Activated effector memory CD4-positive, alpha-beta T cell treated with Interleukin-2 at 50 U/mL for 16 hours (primary cell): ENCODE data around the gene MAK.
"Not testable (repeated sequence)": the region's sequence is repeated elsewhere in the genome, so short reads cannot be mapped to it uniquely, and the experiment has no call there.

Experiments
- DNase-seq: peaks from one replicate; pipeline ENCODE4 v3.0.0-alpha.2; 2020

Gene MAK, protein sequence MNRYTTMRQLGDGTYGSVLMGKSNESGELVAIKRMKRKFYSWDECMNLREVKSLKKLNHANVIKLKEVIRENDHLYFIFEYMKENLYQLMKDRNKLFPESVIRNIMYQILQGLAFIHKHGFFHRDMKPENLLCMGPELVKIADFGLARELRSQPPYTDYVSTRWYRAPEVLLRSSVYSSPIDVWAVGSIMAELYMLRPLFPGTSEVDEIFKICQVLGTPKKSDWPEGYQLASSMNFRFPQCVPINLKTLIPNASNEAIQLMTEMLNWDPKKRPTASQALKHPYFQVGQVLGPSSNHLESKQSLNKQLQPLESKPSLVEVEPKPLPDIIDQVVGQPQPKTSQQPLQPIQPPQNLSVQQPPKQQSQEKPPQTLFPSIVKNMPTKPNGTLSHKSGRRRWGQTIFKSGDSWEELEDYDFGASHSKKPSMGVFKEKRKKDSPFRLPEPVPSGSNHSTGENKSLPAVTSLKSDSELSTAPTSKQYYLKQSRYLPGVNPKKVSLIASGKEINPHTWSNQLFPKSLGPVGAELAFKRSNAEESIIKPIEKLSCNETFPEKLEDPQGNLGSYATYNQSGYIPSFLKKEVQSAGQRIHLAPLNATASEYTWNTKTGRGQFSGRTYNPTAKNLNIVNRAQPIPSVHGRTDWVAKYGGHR

GRCh38 chr6:10837995-10838793, at the start of gene MAK:
Gene MAK, minus strand, starts transcription at chr6:10838539. Its CDS starts 7,891 bp downstream, at chr6:10830648.
- peak; percentile 78 for DNase-seq

GRCh38 chr6:10886691-10887502, 48.6 kb upstream of the MAK start, which contains the start of gene SYCP2L:
Gene SYCP2L, plus strand, starts transcription at chr6:10887052. Its CDS starts 75 bp downstream, at chr6:10887127.
- no peak for DNase-seq

DNA sequence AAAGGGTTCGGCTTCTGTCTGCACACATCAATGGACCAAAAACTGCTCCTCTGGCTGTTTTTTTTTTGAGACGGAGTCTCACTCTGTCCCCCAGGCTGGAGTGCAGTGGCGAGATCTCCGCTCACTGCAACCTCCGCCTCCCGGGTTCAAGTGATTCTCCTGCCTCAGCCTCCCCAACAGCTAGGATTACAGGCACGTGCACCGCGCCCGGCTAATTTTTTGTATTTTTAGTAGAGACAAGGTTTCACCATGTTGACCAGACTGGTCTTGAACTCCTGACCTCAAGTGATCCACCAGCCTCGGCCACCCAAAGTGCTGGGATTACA, 48.0 kb upstream of the MAK start:
- not testable (repeated sequence) for DNase-seq

DNA sequence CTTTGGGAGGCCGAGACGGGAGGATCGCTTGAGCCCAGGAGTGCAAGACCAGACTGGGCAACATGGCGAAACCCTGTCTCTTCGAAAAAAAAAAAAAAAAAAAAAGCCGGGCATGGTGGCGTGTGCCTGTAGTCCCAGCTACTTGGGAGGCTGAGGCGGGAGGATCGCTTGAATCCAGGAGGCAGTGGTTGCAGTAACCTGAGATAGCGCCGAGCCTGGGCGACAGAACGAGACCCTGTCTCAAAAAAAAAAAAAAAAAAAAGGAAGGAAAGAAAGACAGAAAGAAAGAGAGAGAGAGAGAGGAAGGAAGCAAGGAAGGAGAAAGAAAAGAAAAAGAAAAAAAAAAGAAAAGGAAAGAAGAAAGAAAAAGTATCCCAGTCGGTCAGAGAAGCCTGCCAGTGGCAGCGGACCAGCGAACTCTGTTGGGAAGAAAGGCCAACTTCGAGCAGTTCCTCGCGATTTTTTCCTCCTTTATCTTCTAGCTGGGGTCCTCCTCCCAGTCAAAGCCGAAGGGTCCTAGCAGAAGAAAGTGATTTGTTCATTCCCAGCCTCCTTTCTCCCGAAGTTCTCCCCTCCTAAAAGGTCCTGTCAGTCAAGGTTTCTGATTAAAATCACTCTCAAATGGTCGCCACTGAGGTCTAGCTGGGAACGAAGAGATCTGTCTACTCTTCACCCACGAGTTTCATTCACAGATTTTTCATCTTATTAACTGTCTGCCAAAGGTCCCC, 46.1 kb upstream of the MAK start:
- DNase-seq, result no peak

GRCh38 chr6:10883312-10884244, 45.2 kb upstream of the MAK start:
- no peak for DNase-seq

GRCh38 chr6:10882657-10883171, 44.4 kb upstream of the MAK start:
- DNase-seq, result no peak

- DNase-seq, result not testable (repeated sequence)
These were observed 43.9 kb upstream of the MAK start for GRCh38 chr6:10882253-10882630.

DNA sequence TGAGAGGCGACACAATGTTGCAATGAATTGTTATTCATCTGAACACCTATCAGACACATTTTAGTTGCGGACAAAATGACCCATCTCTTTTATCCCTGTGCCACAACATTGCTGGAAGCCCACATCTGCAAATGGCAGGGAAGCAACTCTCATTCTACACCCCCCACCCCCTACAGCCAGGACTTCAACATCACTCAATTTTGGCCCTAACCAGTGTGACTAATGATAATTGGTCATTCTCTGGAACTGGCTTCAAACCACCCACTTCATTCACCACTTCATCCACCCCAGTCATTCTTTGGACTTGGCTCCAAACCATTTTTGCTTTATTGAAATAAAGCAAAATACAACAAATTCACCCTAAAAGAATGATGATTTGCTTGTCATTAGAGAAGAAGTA, 42.0 kb upstream of the MAK start:
- no peak for DNase-seq

GRCh38 chr6:10877871-10878270, 39.5 kb upstream of the MAK start:
- DNase-seq, result no peak

DNA sequence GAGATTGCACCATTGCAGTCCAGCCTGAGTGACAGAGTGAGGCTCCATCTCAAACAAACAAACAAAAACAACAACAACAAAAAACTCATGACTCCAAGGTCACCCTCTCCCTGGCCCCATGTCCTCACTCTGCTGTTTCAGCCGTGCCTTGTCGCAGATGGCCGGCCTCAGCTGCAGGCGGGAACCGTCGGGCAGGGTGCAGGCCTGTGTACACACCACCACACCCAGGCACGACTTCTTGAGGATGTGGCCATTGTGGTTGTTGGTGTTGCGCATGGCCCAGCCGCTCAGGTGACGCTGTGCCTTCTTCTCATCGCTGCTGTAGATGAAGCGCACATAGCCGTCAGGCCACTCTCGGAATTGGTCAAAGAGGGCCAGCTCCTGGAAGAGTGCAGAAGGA, 38.7 kb upstream of the MAK start:
- no peak for DNase-seq

DNA sequence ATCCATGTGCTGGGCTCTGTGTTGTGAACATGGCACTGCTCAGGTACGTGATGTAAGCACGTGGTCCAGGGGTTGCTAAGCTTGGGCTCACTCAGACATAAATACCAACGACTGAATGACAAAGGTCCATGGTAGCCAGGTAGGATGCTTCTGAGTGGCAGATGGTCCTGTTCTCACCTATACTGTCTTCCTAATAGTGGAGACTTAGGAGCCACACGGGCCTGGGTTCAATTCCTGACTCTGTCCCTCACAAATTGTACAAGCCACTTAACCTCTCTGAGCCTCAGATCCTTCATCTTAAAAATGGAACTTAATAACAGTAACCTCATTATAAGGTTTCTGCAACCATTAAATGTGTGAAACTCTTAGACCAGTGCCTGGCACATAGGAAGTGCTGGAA, 36.7 kb upstream of the MAK start:
- no peak for DNase-seq

DNA sequence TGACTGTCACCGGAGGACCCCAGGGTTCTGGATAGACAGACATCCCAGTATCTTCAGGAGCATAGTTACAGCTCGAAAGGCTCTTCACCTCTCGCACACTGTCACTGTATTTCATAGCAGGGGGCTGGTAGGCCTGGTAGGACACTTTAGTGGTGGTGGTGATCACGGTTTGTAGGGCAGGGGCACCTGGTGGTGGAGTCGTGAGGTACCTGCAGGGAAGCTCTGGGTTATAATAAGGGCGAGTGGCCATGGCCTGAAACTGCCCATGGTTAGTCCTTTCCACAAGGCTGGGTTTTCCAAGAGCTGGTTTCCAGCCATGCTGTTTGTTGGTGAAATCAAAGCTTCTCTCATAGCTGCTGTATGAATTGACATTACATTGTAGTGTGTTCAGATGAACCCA, 35.9 kb upstream of the MAK start:
- DNase-seq, result no peak

- no peak for DNase-seq
These were observed 35.0 kb upstream of the MAK start for GRCh38 chr6:10873374-10873773.

- no peak for DNase-seq
These were observed 29.6 kb upstream of the MAK start for GRCh38 chr6:10867952-10868351.

- not testable (repeated sequence) for DNase-seq
These were observed 28.4 kb upstream of the MAK start for GRCh38 chr6:10866709-10867108.

DNA sequence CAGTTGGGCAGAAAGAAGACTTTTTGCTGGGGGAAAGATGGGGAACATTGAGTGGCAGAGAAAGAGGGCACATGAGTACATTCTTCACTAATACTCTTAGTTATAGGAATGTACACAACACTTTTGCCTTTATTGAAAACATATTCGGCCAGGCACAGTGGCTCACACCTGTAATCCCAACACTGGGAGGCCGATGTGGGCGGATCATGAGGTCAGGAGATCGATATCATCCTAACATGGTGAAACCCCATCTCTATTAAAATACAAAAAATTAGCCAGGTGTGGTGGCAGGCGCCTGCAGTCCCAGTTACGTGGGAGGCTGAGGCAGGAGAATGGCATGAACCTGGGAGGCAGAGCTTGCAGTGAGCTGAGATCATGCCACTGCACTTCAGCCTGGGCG, 24.7 kb upstream of the MAK start:
- not testable (repeated sequence) for DNase-seq

DNA sequence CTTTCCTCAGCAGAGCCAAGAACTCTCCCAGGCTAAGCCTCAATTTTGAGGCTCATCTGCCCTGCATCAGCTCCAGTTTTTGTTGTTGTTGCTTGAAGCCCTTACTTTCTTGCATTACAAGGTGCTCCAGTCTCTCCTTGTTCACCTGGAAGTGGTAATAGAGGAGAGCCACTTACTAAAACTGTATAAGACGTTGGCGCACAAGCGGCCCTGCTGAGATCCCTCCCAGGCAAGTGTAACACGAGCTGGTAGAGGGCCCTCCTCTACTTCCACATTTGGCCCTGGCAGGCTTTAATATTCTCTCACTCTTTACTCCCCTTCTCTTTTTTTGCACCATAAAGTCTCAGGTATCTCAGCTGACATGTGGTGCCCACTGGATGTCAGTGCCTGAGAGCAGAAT, 24.0 kb upstream of the MAK start:
- DNase-seq, result no peak

DNA sequence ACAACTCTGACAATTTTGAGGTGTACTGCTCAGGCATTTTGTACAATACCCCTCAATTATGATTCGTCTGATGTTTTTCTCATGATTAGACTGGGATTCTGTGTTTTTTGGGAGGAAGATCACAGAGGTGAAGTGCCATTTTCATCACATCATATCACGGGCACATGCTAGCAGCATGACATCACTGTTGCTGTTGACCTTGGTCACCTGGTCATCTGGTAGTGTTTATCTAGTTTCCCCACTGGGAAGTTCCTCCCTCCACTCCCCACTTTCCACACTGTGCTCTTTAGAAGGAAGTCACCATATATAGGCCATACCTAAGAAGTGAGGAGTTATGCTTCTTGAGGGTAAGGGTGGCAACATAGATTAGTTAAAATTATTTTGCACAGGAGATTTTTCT, 22.7 kb upstream of the MAK start:
- no peak for DNase-seq

DNA sequence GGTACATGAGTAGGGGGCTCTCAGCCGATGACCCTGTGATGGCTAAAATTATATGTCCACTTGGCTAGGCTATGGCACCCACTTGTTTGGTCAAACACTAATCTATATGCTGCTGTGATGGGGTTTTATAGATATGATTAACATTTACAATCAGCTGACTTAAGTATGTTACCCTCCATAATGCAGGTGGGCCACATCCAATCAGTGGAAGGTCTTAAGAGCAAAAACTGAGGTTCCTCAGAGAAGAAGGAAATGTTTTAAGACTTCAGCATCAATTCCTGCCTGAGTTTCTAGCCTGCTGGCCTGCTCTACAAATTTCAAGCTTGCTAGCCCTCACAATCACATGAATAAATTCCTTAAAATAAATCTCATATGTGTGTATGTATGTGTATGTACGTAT, 18.9 kb upstream of the MAK start:
- no peak for DNase-seq

DNA sequence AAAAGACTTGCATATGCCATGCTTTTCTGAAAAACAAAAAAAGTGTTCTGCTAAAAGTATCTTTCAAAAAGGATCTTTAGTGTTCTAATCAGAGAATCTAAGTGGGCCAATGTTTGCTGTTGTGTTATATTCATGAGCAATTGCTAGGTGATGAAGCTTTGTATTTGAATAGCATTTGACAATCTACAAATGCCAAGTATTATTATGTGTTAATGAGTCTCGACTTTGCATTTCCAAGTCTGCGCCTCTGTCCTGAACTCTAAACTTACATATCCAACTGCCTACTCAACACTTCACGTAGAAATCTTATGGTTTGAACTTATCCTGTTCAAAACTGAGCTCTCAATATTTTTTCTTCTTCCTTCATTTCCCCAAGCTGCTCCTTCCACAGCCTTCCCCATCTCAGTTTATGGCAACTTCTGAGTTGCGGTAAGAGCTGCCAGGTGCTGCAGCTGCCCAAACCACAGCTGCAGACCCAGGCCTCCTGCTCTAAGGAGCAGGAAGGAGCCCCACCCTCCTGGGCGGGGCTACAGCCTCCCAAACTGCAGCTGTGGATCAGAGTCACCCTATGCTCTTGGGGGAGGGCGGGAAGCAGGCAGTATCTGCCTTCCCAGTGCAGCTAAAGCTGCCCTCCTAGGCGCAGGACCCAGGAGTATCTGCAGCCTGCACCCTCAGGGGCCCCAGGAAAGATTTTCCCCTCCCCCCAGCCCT, 16.7 kb upstream of the MAK start:
- DNase-seq, result no peak
